ENCODE measurements around the gene PNPT1.

The PNPT1 gene

DNA sequence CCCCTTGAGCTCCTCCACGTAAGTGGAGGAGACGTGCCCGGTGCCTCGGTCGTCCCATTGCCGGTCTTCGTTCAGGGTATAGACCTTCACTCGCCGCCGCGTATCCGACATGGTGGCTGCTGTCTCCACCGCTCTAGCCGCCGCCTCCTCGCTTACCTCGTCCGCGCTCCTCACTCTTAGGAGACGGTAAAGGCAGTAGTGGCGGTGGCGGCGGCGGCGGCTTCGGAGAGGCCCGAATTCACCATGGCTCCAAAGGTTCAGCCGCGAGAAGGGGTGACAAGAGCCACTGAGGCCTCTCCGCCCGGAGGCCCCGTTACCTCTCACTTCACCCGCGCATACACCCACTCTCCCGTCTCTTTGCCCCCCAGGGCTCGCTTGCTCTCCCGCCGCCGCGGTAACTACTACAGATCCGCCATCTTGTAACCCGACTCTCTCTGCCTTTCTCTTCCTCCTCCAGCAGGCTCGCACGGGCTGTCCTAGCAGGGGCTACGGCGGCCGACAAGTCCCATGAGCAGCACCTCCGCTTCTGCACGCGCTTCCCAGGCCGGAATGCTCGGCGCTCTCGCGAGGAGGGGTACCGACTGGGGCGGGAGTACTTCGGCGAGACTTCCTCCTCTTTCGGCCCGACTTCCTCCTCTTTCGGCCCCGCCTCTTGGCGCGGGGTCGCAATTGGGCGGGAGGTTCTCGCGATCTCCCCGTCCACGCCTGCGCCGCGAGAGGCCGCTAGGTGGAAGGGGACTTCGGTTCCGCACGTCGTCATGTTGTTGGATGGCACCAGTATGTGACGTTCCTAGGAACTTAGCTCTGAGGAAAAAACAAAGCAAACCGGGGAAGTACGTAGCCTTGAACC, 76.2 kb downstream of the PNPT1 start, which contains the start of gene PPP4R3B (continued):
- TF ChIP-seq ZNF202 (tag by site-specific recombination; IDR thresholded peaks at IDR 0.05; ENCODE audit: borderline replicate concordance) (no peak), ZNF423 (tag by site-specific recombination; IDR thresholded peaks at IDR 0.05) (no peak), ZNF394 (tag by site-specific recombination; IDR thresholded peaks at IDR 0.05; ENCODE audit: borderline replicate concordance) (peak; percentile 80; the same call in 1 of the 2 replicates), ZNF132 (tag by site-specific recombination; IDR thresholded peaks at IDR 0.05; ENCODE audit: borderline replicate concordance) (no peak), PRDM1 (tag by site-specific recombination; IDR thresholded peaks at IDR 0.05) (peak; percentile 69; the same call in 1 of the 2 replicates), ZXDB (tag by site-specific recombination; IDR thresholded peaks at IDR 0.05) (peak; percentile 100), ZNF501 (tag by site-specific recombination; IDR thresholded peaks at IDR 0.05) (peak; percentile 85), ZNF140 (tag by site-specific recombination; IDR thresholded peaks at IDR 0.05) (no peak), KLF8 (tag by site-specific recombination; IDR thresholded peaks at IDR 0.05) (peak; percentile 89), ZNF24 (tag by site-specific recombination; IDR thresholded peaks at IDR 0.05) (peak; percentile 35; the same call in 1 of the 2 replicates), ZNF350 (tag by site-specific recombination; IDR thresholded peaks at IDR 0.05) (no peak), ZBTB6 (tag by site-specific recombination; IDR thresholded peaks at IDR 0.05) (no peak), ZNF2 (tag by site-specific recombination; IDR thresholded peaks at IDR 0.05) (peak; percentile 49; the same call in 1 of the 2 replicates), ZNF610 (tag by site-specific recombination; IDR thresholded peaks at IDR 0.05; ENCODE audit: borderline replicate concordance) (peak; percentile 52; the same call in 1 of the 2 replicates), KLF7 (tag by site-specific recombination; IDR thresholded peaks at IDR 0.05; ENCODE audit: borderline replicate concordance) (0 out of 2 replicates have a peak, but pooled peaks have one; percentile 28), ZNF785 (tag by site-specific recombination; IDR thresholded peaks at IDR 0.05) (no peak), ZNF239 (tag by site-specific recombination; IDR thresholded peaks at IDR 0.05) (no peak; the same call in 1 of the 2 replicates), CTCF (tag by site-specific recombination; IDR thresholded peaks at IDR 0.05) (peak; percentile 93), ZNF664 (tag by site-specific recombination; IDR thresholded peaks at IDR 0.05) (0 out of 2 replicates have a peak, but pooled peaks have one; percentile 10), ZNF19 (tag by site-specific recombination; IDR thresholded peaks at IDR 0.05; ENCODE audit: low read depth) (no peak), ZNF211 (tag by site-specific recombination; IDR thresholded peaks at IDR 0.05; ENCODE audit: low read depth) (no peak), SP2 (tag by site-specific recombination; IDR thresholded peaks at IDR 0.05) (peak; percentile 93)
- TF ChIP-seq, protein P1, sequence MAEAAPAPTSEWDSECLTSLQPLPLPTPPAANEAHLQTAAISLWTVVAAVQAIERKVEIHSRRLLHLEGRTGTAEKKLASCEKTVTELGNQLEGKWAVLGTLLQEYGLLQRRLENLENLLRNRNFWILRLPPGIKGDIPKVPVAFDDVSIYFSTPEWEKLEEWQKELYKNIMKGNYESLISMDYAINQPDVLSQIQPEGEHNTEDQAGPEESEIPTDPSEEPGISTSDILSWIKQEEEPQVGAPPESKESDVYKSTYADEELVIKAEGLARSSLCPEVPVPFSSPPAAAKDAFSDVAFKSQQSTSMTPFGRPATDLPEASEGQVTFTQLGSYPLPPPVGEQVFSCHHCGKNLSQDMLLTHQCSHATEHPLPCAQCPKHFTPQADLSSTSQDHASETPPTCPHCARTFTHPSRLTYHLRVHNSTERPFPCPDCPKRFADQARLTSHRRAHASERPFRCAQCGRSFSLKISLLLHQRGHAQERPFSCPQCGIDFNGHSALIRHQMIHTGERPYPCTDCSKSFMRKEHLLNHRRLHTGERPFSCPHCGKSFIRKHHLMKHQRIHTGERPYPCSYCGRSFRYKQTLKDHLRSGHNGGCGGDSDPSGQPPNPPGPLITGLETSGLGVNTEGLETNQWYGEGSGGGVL (tag by site-specific recombination; IDR thresholded peaks at IDR 0.05), result peak; percentile 87
- TF ChIP-seq, protein P2, sequence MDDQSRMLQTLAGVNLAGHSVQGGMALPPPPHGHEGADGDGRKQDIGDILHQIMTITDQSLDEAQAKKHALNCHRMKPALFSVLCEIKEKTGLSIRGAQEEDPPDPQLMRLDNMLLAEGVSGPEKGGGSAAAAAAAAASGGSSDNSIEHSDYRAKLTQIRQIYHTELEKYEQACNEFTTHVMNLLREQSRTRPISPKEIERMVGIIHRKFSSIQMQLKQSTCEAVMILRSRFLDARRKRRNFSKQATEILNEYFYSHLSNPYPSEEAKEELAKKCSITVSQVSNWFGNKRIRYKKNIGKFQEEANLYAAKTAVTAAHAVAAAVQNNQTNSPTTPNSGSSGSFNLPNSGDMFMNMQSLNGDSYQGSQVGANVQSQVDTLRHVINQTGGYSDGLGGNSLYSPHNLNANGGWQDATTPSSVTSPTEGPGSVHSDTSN (CRISPR knock-in tag; IDR thresholded peaks at IDR 0.05), result peak; percentile 78; the same call in 1 of the 2 replicates
- TF ChIP-seq, protein P3, sequence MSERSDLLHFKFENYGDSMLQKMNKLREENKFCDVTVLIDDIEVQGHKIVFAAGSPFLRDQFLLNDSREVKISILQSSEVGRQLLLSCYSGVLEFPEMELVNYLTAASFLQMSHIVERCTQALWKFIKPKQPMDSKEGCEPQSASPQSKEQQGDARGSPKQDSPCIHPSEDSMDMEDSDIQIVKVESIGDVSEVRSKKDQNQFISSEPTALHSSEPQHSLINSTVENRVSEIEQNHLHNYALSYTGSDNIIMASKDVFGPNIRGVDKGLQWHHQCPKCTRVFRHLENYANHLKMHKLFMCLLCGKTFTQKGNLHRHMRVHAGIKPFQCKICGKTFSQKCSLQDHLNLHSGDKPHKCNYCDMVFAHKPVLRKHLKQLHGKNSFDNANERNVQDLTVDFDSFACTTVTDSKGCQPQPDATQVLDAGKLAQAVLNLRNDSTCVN (tag by site-specific recombination; optimal IDR thresholded peaks at IDR 0.05), result peak; percentile 88
- TF ChIP-seq, protein P4, sequence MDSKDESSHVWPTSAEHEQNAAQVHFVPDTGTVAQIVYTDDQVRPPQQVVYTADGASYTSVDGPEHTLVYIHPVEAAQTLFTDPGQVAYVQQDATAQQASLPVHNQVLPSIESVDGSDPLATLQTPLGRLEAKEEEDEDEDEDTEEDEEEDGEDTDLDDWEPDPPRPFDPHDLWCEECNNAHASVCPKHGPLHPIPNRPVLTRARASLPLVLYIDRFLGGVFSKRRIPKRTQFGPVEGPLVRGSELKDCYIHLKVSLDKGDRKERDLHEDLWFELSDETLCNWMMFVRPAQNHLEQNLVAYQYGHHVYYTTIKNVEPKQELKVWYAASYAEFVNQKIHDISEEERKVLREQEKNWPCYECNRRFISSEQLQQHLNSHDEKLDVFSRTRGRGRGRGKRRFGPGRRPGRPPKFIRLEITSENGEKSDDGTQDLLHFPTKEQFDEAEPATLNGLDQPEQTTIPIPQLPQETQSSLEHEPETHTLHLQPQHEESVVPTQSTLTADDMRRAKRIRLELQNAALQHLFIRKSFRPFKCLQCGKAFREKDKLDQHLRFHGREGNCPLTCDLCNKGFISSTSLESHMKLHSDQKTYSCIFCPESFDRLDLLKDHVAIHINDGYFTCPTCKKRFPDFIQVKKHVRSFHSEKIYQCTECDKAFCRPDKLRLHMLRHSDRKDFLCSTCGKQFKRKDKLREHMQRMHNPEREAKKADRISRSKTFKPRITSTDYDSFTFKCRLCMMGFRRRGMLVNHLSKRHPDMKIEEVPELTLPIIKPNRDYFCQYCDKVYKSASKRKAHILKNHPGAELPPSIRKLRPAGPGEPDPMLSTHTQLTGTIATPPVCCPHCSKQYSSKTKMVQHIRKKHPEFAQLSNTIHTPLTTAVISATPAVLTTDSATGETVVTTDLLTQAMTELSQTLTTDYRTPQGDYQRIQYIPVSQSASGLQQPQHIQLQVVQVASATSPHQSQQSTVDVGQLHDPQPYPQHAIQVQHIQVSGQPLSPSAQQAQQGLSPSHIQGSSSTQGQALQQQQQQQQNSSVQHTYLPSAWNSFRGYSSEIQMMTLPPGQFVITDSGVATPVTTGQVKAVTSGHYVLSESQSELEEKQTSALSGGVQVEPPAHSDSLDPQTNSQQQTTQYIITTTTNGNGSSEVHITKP (tag by site-specific recombination; IDR thresholded peaks at IDR 0.05), result peak; percentile 42; the same call in 1 of the 2 replicates

All from HEK293 (cell line).